HCT116 (cell line): ENCODE results near the gene KIF13A.

Source experiments
- CTCF ChIP-seq, 3 experiments: fragments of 200-600 bp in 1 of 3; sonication (generic) in 1 of 3; IDR thresholded peaks in 2 of 3; conservative IDR thresholded peaks in 1 of 3; 2 replicates each; pipeline ENCODE4 v1.5.1; 2012 to 2017; ENCODE audit warnings: low read depth in 2 of 3, low read length in 2 of 3, antibody characterized with exemption in 1 of 3, borderline replicate concordance in 1 of 3, control low read depth in 1 of 3, mild to moderate bottlenecking in 1 of 3, mixed read lengths in 1 of 3, mixed run types in 1 of 3, moderate library complexity in 1 of 3; ENCODE audit not compliant: insufficient read depth in 1 of 3
- EGR1 ChIP-seq: IDR thresholded peaks from 2 replicates; pipeline ENCODE4 v1.6.1; 2012; ENCODE audit warnings: low read depth
- EZH2phosphoT487 ChIP-seq: fragments of 200-600 bp; IDR thresholded peaks from 2 replicates; pipeline ENCODE4 v1.6.1; 2018; ENCODE audit warnings: antibody characterized with exemption, borderline replicate concordance
- JUND ChIP-seq: IDR thresholded peaks from 2 replicates; pipeline ENCODE4 v1.6.1; 2012
- MAX ChIP-seq: IDR thresholded peaks from 2 replicates; pipeline ENCODE4 v1.6.1; 2012
- POLR2A ChIP-seq: IDR thresholded peaks from 2 replicates; pipeline ENCODE4 v1.7.0; 2011; ENCODE audit warnings: borderline replicate concordance; ENCODE audit not compliant: insufficient read depth, insufficient read length; ENCODE audit errors: extremely low read depth
- POLR2AphosphoS5 ChIP-seq: IDR thresholded peaks from 2 replicates; pipeline ENCODE4 v1.6.1; 2011; ENCODE audit warnings: mild to moderate bottlenecking, low read depth, low read length, moderate library complexity
- RAD21 ChIP-seq: IDR thresholded peaks from 2 replicates; pipeline ENCODE4 v1.6.1; 2012; ENCODE audit warnings: low read depth, mild to moderate bottlenecking
- REST ChIP-seq: IDR thresholded peaks from 2 replicates; pipeline ENCODE4 v1.6.1; 2012; ENCODE audit warnings: low read depth
- SRF ChIP-seq: IDR thresholded peaks from 2 replicates; pipeline ENCODE4 v1.6.1; 2012; ENCODE audit warnings: low read depth

- TF ChIP-seq RAD21 (no peak), MAX (no peak; the same call in 1 of the 2 replicates), CTCF (IDR thresholded peaks at IDR 0.05 in 2 of 3, conservative IDR thresholded peaks at IDR 0.05 in 1 of 3; ENCODE audit: borderline replicate concordance in 1 of 3, insufficient read depth in 1 of 3, low read depth in 2 of 3, low read length in 2 of 3) (no peak), SRF (no peak), POLR2A (no peak), EGR1 (no peak), REST (no peak), JUND (peak; percentile 57), POLR2AphosphoS5 (no peak), EZH2phosphoT487 (no peak)
Observed at GRCh38 chr6:17863901-17864754, 123.3 kb downstream of the KIF13A start.
